PC-9 (cell line): ENCODE measurements around the gene RNASE8. TPM values are rescaled to one million over a fixed set of nuclear protein-coding genes. Genes with fewer than 3 reads are reported as not detected.
A peak's percentile ranks its signal among the peaks of the same experiment; 100 is the strongest.

Source experiments
- BruUV-seq: library from RNA; stranded (reverse); fragments of 400-500 nt; replicated peaks from 2 replicates; lab custom pipeline; 2021; lab: Mats Ljungman, UMichigan
- CTCF ChIA-PET: fragments of 300-600 bp; sonication (Branson Sonifier 250); formaldehyde crosslinking; loops from one replicate; lab custom pipeline; 2022; ENCODE audit warnings: antibody characterized with exemption; lab: Charles Lee
- POLR2A ChIA-PET: fragments of 300-600 bp; sonication (Branson Sonifier 250); formaldehyde crosslinking; loops from one replicate; lab custom pipeline; 2022; ENCODE audit warnings: antibody characterized with exemption; ENCODE audit not compliant: unreplicated experiment; lab: Charles Lee
- DNase-seq, 2 experiments: peaks; one replicate each; pipeline versions ENCODE4 v3.0.0 to v3.0.0-alpha.2; 2015 to 2022; ENCODE audit warnings: mixed read lengths in 1 of 2
- H2AFZ ChIP-seq: fragments of 200-600 bp; sonication (generic); 2 replicates; pipeline ENCODE4 v1.8.1; 2017; ENCODE audit warnings: antibody characterized with exemption
- H3F3A ChIP-seq: fragments of 200-600 bp; sonication (generic); 2 replicates; pipeline ENCODE4 v1.8.1; 2017; ENCODE audit warnings: antibody characterized with exemption, mild to moderate bottlenecking, low read depth; ENCODE audit not compliant: insufficient read depth
- H3K27ac ChIP-seq: fragments of 200-600 bp; sonication (generic); 2 replicates; pipeline ENCODE4 v1.6.1; 2016; ENCODE audit warnings: mixed run types
- H3K27me3 ChIP-seq: fragments of 200-600 bp; sonication (generic); 2 replicates; pipeline ENCODE4 v1.6.1; 2016; ENCODE audit warnings: low read depth, mixed run types; ENCODE audit not compliant: insufficient read depth
- H3K36me3 ChIP-seq: fragments of 200-600 bp; sonication (generic); 2 replicates; pipeline ENCODE4 v1.6.1; 2016; ENCODE audit warnings: low read depth, mixed run types
- H3K4me1 ChIP-seq: fragments of 200-600 bp; sonication (generic); replicated peaks from 2 replicates; pipeline ENCODE4 v1.6.1; 2016; ENCODE audit warnings: mixed run types; ENCODE audit not compliant: insufficient read depth
- H3K4me2 ChIP-seq: fragments of 200-600 bp; sonication (generic); 2 replicates; pipeline ENCODE4 v1.6.1; 2017; ENCODE audit warnings: mixed run types
- H3K4me3 ChIP-seq: fragments of 200-600 bp; sonication (generic); 2 replicates; pipeline ENCODE4 v1.6.1; 2016; ENCODE audit warnings: mixed run types
- H3K79me2 ChIP-seq: fragments of 200-600 bp; sonication (generic); 2 replicates; pipeline ENCODE4 v1.6.1; 2017; ENCODE audit warnings: low read depth, mixed run types
- H3K9me2 ChIP-seq: fragments of 200-600 bp; sonication (generic); 2 replicates; pipeline ENCODE4 v1.8.1; 2017; ENCODE audit warnings: mild to moderate bottlenecking; ENCODE audit not compliant: insufficient read depth
- H3K9me3 ChIP-seq: fragments of 200-600 bp; sonication (generic); 2 replicates; pipeline ENCODE4 v1.8.1; 2016; ENCODE audit warnings: low read depth; ENCODE audit not compliant: insufficient read depth
- H4K20me1 ChIP-seq: fragments of 200-600 bp; sonication (generic); 2 replicates; pipeline ENCODE4 v1.8.1; 2017; ENCODE audit not compliant: insufficient read depth
- CTCF ChIP-seq: fragments of 200-600 bp; sonication (generic); conservative IDR thresholded peaks from 2 replicates; pipeline ENCODE4 v1.6.1; 2017; ENCODE audit warnings: mixed run types, antibody characterized with exemption, mild to moderate bottlenecking, moderate library complexity
- EZH2 ChIP-seq: fragments of 200-600 bp; sonication (generic); IDR thresholded peaks from 2 replicates; pipeline ENCODE4 v1.8.0; 2017; ENCODE audit warnings: antibody characterized with exemption, low read depth
- intact Hi-C: fragments of 100-400 bp; cut with micrococcal nuclease; formaldehyde crosslinking; loops from one replicate; pipeline ENCODE4 v1.10.0; 2022; ENCODE audit not compliant: unreplicated experiment
- total RNA-seq: library from RNA; stranded (reverse); gene quantifications from 2 replicates; pipeline ENCODE4 v1.2.3, GENCODE V29; 2021

Gene RNASE8
- total RNA-seq, 1 experiment from 2014 or later, result not detected

- no peaks in the 10 kb centered on the region for H3K27me3 ChIP-seq
- 0 out of 2 replicates have a peak, but pooled peaks cover 4% of the 10 kb centered on the region for H3K79me2 ChIP-seq
- H3K27ac ChIP-seq, result no peak overlapping the region
- no peaks in the 10 kb centered on the region for H4K20me1 ChIP-seq
- H2AFZ ChIP-seq, result peak overlapping the region; percentile 88
- peak overlapping the region; percentile 95 for H3K4me2 ChIP-seq
- CTCF ChIA-PET, result no interaction called here
- intact Hi-C loops, result no loop called here
- no peak for DNase-seq
- no peaks in the 10 kb centered on the region for H3K36me3 ChIP-seq
- H3K4me3 ChIP-seq, result peak overlapping the region; percentile 81
- no peak for TF ChIP-seq EZH2
- no peak for TF ChIP-seq CTCF
- H3K9me2 ChIP-seq, result no peaks in the 10 kb centered on the region
- BruUV-seq, result TSS peak; percentile 26
- POLR2A ChIA-PET, result no interaction called here
- no peaks in the 10 kb centered on the region for H3K9me3 ChIP-seq
- H3F3A ChIP-seq, result peaks cover 14% of the 10 kb centered on the region; the same call in 1 of the 2 replicates
- peaks cover 28% of the 10 kb centered on the region for H3K4me1 ChIP-seq
These were observed 41.4 kb downstream of the RNASE8 start for GRCh38 chr14:21098892-21099595.

GRCh38 chr14:21099596-21099985 is 42.0 kb downstream of the RNASE8 start:
- intact Hi-C loops, result no loop called here
- H3K79me2 ChIP-seq, result 0 out of 2 replicates have a peak, but pooled peaks cover 4% of the 10 kb centered on the region

GRCh38 chr14:21100931-21101330 is 43.3 kb downstream of the RNASE8 start, which contains the start of gene TMEM253:
Gene TMEM253 (plus strand): TSS chr14:21101066. CDS start chr14:21101344, 278 bp downstream.
- POLR2A ChIA-PET, result interaction anchor here (0.6 kb wide), 1 partner anchor 30 kb away, joined by 3 read pairs; no protein-coding TSS in a partner anchor
- intact Hi-C loops, result loop anchor here (5.0 to 10.0 kb wide), 2 partner anchors 126 to 404 kb away; no protein-coding TSS in a partner anchor
- peak within 1 kb of the TSS; percentile 95 for H3K4me2 ChIP-seq

More at GRCh38 chr14:21099596-21099985, 42.0 kb downstream of the RNASE8 start:
- H3K4me2 ChIP-seq, result peak overlapping the region; percentile 95
- no peak for DNase-seq
- TF ChIP-seq CTCF (no peak), EZH2 (no peak)
- H4K20me1 ChIP-seq, result no peaks in the 10 kb centered on the region
- no peaks in the 10 kb centered on the region for H3K9me2 ChIP-seq
- H3F3A ChIP-seq, result peaks cover 15% of the 10 kb centered on the region
- no peak overlapping the region for H2AFZ ChIP-seq
- ChIA-PET POLR2A (no interaction called here), CTCF (no interaction called here)
- H3K27ac ChIP-seq, result no peak overlapping the region
- H3K9me3 ChIP-seq, result no peaks in the 10 kb centered on the region
- peak overlapping the region; percentile 81; the same call in 1 of the 2 replicates for H3K4me3 ChIP-seq
- H3K4me1 ChIP-seq, result peaks cover 29% of the 10 kb centered on the region
- H3K36me3 ChIP-seq, result no peaks in the 10 kb centered on the region
- no TSS peak for BruUV-seq
- no peaks in the 10 kb centered on the region for H3K27me3 ChIP-seq

More at GRCh38 chr14:21100931-21101330, 43.3 kb downstream of the RNASE8 start, which contains the start of gene TMEM253:
- peak within 1 kb of the TSS; percentile 81; the same call in 1 of the 2 replicates for H3K4me3 ChIP-seq
- 0 out of 2 replicates have a peak, but pooled peaks cover 4% of the 10 kb centered on the region for H3K79me2 ChIP-seq
- no peak within 1 kb of the TSS for H3K27ac ChIP-seq
- no peaks in the 10 kb centered on the region for H3K27me3 ChIP-seq
- no peak within 1 kb of the TSS for H2AFZ ChIP-seq
- H3K9me2 ChIP-seq, result no peaks in the 10 kb centered on the region
- H4K20me1 ChIP-seq, result no peaks in the 10 kb centered on the region
- TF ChIP-seq CTCF, result no peak
- no peak for TF ChIP-seq EZH2
- peaks cover 41% of the 10 kb centered on the region for H3K4me1 ChIP-seq
- CTCF ChIA-PET, result interaction anchor here (0.6 kb wide), 1 partner anchor 730 kb away, joined by 3 read pairs; no protein-coding TSS in a partner anchor
- no TSS peak for BruUV-seq
- H3K36me3 ChIP-seq, result no peaks in the 10 kb centered on the region
- H3F3A ChIP-seq, result peaks cover 25% of the 10 kb centered on the region
- DNase-seq, result no peak
- H3K9me3 ChIP-seq, result no peaks in the 10 kb centered on the region
